ENCODE data around the gene ABCC4.

Gene ABCC4

DNA sequence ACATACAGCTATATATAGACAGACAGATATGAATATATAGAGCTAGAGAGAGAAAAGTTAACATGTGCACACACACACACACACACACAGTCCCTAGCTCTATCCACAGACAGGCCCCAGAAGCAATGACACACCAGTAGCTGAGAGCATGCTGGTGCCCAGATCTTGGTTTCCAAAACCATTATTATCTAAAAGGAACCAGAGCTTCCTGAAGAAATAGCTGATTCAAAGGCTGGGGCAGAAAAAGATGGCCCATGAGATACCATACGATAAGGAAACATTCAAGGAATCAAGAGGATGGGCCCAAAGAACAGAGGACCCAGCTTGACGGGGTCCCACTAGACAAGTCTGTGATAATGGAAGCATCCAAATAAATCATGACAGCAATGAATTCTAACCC is 53.4 kb downstream of the ABCC4 start:
- CTCF ChIA-PET, result no interaction called here
- Histone ChIP-seq H3K4me3 (ENCODE audit: low read depth, low read length) (no peak overlapping the region), H3K9me3 (ENCODE audit: control insufficient read depth, insufficient read depth, low read depth, low read length) (no peaks in the 10 kb centered on the region), H3K36me3 (ENCODE audit: control insufficient read depth in 2 of 2, insufficient read depth in 1 of 2, low read length in 2 of 2) (peaks cover 0 to 15% of the 10 kb centered on the region in 2 experiments; a peak in 1 of 3 replicates), H3K27ac (ENCODE audit: extremely low read depth, low read depth, low read length) (no peak overlapping the region), H3K4me1 (ENCODE audit: control insufficient read depth, insufficient read depth, low read length) (0 out of 2 replicates have a peak, but pooled peaks cover 4% of the 10 kb centered on the region)
- TF ChIP-seq ZNF416 (tag by site-specific recombination; IDR thresholded peaks at IDR 0.05) (no peak), ZNF747 (tag by site-specific recombination; IDR thresholded peaks at IDR 0.05) (no peak), ZNF266 (tag by site-specific recombination; IDR thresholded peaks at IDR 0.05; ENCODE audit: low read depth) (no peak), ZFP41 (tag by site-specific recombination; IDR thresholded peaks at IDR 0.05; ENCODE audit: borderline replicate concordance) (no peak), ZNF776 (tag by site-specific recombination; IDR thresholded peaks at IDR 0.05; ENCODE audit: borderline replicate concordance) (no peak), ZBTB48 (tag by site-specific recombination; IDR thresholded peaks at IDR 0.05) (no peak), ZNF37A (tag by site-specific recombination; IDR thresholded peaks at IDR 0.05) (no peak), ZBTB21 (tag by site-specific recombination; IDR thresholded peaks at IDR 0.05) (no peak), ZIC2 (tag by site-specific recombination; IDR thresholded peaks at IDR 0.05) (no peak), ZNF426 (tag by site-specific recombination; IDR thresholded peaks at IDR 0.05) (no peak), ZNF133 (tag by site-specific recombination; IDR thresholded peaks at IDR 0.05) (no peak), ZNF214 (tag by site-specific recombination; IDR thresholded peaks at IDR 0.05; ENCODE audit: borderline replicate concordance) (no peak), KLF16 (tag by site-specific recombination; IDR thresholded peaks at IDR 0.05) (no peak), EGR2 (tag by site-specific recombination; IDR thresholded peaks at IDR 0.05; ENCODE audit: low read depth) (no peak)
- TF ChIP-seq, protein P1, sequence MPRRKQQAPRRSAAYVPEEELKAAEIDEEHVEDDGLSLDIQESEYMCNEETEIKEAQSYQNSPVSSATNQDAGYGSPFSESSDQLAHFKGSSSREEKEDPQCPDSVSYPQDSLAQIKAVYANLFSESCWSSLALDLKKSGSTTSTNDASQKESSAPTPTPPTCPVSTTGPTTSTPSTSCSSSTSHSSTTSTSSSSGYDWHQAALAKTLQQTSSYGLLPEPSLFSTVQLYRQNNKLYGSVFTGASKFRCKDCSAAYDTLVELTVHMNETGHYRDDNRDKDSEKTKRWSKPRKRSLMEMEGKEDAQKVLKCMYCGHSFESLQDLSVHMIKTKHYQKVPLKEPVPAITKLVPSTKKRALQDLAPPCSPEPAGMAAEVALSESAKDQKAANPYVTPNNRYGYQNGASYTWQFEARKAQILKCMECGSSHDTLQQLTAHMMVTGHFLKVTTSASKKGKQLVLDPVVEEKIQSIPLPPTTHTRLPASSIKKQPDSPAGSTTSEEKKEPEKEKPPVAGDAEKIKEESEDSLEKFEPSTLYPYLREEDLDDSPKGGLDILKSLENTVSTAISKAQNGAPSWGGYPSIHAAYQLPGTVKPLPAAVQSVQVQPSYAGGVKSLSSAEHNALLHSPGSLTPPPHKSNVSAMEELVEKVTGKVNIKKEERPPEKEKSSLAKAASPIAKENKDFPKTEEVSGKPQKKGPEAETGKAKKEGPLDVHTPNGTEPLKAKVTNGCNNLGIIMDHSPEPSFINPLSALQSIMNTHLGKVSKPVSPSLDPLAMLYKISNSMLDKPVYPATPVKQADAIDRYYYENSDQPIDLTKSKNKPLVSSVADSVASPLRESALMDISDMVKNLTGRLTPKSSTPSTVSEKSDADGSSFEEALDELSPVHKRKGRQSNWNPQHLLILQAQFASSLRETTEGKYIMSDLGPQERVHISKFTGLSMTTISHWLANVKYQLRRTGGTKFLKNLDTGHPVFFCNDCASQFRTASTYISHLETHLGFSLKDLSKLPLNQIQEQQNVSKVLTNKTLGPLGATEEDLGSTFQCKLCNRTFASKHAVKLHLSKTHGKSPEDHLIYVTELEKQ (tag by site-specific recombination; IDR thresholded peaks at IDR 0.05; ENCODE audit: borderline replicate concordance), result no peak
- POLR2A ChIA-PET, result no interaction called here

DNA sequence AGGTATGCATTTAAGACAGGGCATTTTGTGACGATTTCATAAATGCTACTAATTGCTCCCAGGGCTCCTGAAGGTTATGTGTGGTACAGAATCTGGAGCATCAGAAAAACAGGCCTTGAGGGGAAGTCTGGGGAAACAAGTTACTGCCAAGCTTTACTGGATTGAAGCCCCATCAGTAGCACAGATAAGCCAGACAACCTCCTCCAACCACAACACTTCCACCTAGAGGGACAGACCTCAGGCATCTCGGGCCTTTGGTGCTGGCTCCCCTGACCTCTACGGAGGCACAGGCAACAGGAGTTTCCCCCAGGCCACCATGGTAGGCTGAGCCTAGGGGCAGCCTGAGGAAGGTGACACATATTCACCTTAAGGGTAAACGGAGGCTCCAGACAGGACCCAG is 54.1 kb downstream of the ABCC4 start:
- Histone ChIP-seq H3K36me3 (ENCODE audit: control insufficient read depth in 2 of 2, insufficient read depth in 1 of 2, low read length in 2 of 2) (peaks cover 0 to 15% of the 10 kb centered on the region in 2 experiments; a peak in 1 of 3 replicates), H3K9me3 (ENCODE audit: control insufficient read depth, insufficient read depth, low read depth, low read length) (no peaks in the 10 kb centered on the region), H3K27ac (ENCODE audit: extremely low read depth, low read depth, low read length) (no peak overlapping the region), H3K4me3 (ENCODE audit: low read depth, low read length) (no peak overlapping the region), H3K4me1 (ENCODE audit: control insufficient read depth, insufficient read depth, low read length) (0 out of 2 replicates have a peak, but pooled peaks cover 4% of the 10 kb centered on the region)
- ChIA-PET CTCF (no interaction called here), POLR2A (interaction anchor here (0.6 kb wide), 1 partner anchor 297 kb away, joined by 5 read pairs; no protein-coding TSS in a partner anchor)
- TF ChIP-seq ZNF677 (tag by site-specific recombination; IDR thresholded peaks at IDR 0.05), result no peak
- no peak for TF ChIP-seq PRDM1 (tag by site-specific recombination; IDR thresholded peaks at IDR 0.05)
- TF ChIP-seq, protein P2, sequence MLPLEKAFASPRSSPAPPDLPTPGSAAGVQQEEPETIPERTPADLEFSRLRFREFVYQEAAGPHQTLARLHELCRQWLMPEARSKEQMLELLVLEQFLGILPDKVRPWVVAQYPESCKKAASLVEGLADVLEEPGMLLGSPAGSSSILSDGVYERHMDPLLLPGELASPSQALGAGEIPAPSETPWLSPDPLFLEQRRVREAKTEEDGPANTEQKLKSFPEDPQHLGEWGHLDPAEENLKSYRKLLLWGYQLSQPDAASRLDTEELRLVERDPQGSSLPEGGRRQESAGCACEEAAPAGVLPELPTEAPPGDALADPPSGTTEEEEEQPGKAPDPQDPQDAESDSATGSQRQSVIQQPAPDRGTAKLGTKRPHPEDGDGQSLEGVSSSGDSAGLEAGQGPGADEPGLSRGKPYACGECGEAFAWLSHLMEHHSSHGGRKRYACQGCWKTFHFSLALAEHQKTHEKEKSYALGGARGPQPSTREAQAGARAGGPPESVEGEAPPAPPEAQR (tag by site-specific recombination; IDR thresholded peaks at IDR 0.05), result no peak
- TF ChIP-seq ZNF10 (tag by site-specific recombination; IDR thresholded peaks at IDR 0.05), result no peak
- TF ChIP-seq GLIS2 (tag by site-specific recombination; IDR thresholded peaks at IDR 0.05), result no peak
